ENCODE data around the gene OR2B6. TPM values are rescaled to one million over a fixed set of nuclear protein-coding genes. Genes with fewer than 3 reads are reported as not detected.

The OR2B6 gene
- total RNA-seq, 1 experiment from 2014 or later, result not detected

- TF ChIP-seq ZNF263 (CRISPR knock-in tag; IDR thresholded peaks at IDR 0.05; ENCODE audit: low read depth), result no peak
- TF ChIP-seq, protein P1, sequence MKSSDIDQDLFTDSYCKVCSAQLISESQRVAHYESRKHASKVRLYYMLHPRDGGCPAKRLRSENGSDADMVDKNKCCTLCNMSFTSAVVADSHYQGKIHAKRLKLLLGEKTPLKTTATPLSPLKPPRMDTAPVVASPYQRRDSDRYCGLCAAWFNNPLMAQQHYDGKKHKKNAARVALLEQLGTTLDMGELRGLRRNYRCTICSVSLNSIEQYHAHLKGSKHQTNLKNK (CRISPR knock-in tag; IDR thresholded peaks at IDR 0.05), result no peak
- no peak for TF ChIP-seq HMGA2 (CRISPR knock-in tag; IDR thresholded peaks at IDR 0.05)
- no peak for TF ChIP-seq OVOL2 (CRISPR knock-in tag; IDR thresholded peaks at IDR 0.05; ENCODE audit: borderline replicate concordance)
- TF ChIP-seq, protein P2, sequence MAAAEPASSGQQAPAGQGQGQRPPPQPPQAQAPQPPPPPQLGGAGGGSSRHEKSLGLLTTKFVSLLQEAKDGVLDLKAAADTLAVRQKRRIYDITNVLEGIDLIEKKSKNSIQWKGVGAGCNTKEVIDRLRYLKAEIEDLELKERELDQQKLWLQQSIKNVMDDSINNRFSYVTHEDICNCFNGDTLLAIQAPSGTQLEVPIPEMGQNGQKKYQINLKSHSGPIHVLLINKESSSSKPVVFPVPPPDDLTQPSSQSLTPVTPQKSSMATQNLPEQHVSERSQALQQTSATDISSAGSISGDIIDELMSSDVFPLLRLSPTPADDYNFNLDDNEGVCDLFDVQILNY (CRISPR knock-in tag; IDR thresholded peaks at IDR 0.05), result no peak
- no peak for TF ChIP-seq ZNF138 (CRISPR knock-in tag; conservative IDR thresholded peaks at IDR 0.05)
- TF ChIP-seq GABPB1 (CRISPR knock-in tag; IDR thresholded peaks at IDR 0.05), result no peak
Measured at GRCh38 chr6:28003059-28003458, 46.0 kb downstream of the OR2B6 start (continued).

GRCh38 chr6:28003661-28004060, 46.6 kb downstream of the OR2B6 start:
- no peak for DNase-seq (ENCODE audit: low spot score)
- ChIA-PET CTCF (no interaction called here), POLR2A (no interaction called here)
- no peaks in the 10 kb centered on the region for H3K9me3 Mint-ChIP-seq
- H3K36me3 Mint-ChIP-seq, result no peaks in the 10 kb centered on the region
- H3K4me3 Mint-ChIP-seq, result no peak overlapping the region
- no peaks in the 10 kb centered on the region for H3K27me3 Mint-ChIP-seq (ENCODE audit: low read depth)
- H3K4me1 Mint-ChIP-seq, result peaks cover 34% of the 10 kb centered on the region
- H3K27ac Mint-ChIP-seq, result no peak overlapping the region
- TF ChIP-seq JAZF1 (CRISPR knock-in tag; IDR thresholded peaks at IDR 0.05) (no peak), ESRRA (CRISPR knock-in tag; IDR thresholded peaks at IDR 0.05; ENCODE audit: borderline replicate concordance) (no peak), ZNF423 (CRISPR knock-in tag; IDR thresholded peaks at IDR 0.05) (no peak), MYBL2 (CRISPR knock-in tag; IDR thresholded peaks at IDR 0.05) (no peak)
- ATAC-seq, result no peak

GRCh38 chr6:28004350-28005151, 47.5 kb downstream of the OR2B6 start:
- no peak overlapping the region for H3K4me3 Mint-ChIP-seq
- TF ChIP-seq, protein P3, sequence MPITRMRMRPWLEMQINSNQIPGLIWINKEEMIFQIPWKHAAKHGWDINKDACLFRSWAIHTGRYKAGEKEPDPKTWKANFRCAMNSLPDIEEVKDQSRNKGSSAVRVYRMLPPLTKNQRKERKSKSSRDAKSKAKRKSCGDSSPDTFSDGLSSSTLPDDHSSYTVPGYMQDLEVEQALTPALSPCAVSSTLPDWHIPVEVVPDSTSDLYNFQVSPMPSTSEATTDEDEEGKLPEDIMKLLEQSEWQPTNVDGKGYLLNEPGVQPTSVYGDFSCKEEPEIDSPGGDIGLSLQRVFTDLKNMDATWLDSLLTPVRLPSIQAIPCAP (CRISPR knock-in tag; IDR thresholded peaks at IDR 0.05), result no peak
- TF ChIP-seq ZNF138 (CRISPR knock-in tag; conservative IDR thresholded peaks at IDR 0.05), result no peak
- no peak for TF ChIP-seq ATF1 (CRISPR knock-in tag; IDR thresholded peaks at IDR 0.05)
- no peak for TF ChIP-seq NFATC4 (CRISPR knock-in tag; IDR thresholded peaks at IDR 0.05)
- TF ChIP-seq ZNF396 (CRISPR knock-in tag; IDR thresholded peaks at IDR 0.05; ENCODE audit: borderline replicate concordance), result no peak
- TF ChIP-seq ZNF317 (CRISPR knock-in tag; IDR thresholded peaks at IDR 0.05; ENCODE audit: borderline replicate concordance, low read depth), result no peak
- no peak for TF ChIP-seq SP1 (CRISPR knock-in tag; conservative IDR thresholded peaks at IDR 0.05)
- TF ChIP-seq, protein P4, sequence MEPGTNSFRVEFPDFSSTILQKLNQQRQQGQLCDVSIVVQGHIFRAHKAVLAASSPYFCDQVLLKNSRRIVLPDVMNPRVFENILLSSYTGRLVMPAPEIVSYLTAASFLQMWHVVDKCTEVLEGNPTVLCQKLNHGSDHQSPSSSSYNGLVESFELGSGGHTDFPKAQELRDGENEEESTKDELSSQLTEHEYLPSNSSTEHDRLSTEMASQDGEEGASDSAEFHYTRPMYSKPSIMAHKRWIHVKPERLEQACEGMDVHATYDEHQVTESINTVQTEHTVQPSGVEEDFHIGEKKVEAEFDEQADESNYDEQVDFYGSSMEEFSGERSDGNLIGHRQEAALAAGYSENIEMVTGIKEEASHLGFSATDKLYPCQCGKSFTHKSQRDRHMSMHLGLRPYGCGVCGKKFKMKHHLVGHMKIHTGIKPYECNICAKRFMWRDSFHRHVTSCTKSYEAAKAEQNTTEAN (CRISPR knock-in tag; IDR thresholded peaks at IDR 0.05), result no peak
- TF ChIP-seq ZNF121 (CRISPR knock-in tag; IDR thresholded peaks at IDR 0.05), result no peak
- TF ChIP-seq ELF4 (CRISPR knock-in tag; IDR thresholded peaks at IDR 0.05; ENCODE audit: low read depth), result no peak
- TF ChIP-seq ZNF263 (CRISPR knock-in tag; IDR thresholded peaks at IDR 0.05; ENCODE audit: low read depth), result no peak
- no peaks in the 10 kb centered on the region for H3K36me3 Mint-ChIP-seq
- DNase-seq (ENCODE audit: low spot score), result no peak
- peak overlapping the region; percentile 63; the same call in 1 of the 2 replicates for H3K27ac Mint-ChIP-seq
- peaks cover 34% of the 10 kb centered on the region for H3K4me1 Mint-ChIP-seq
- no peaks in the 10 kb centered on the region for H3K9me3 Mint-ChIP-seq
- ATAC-seq, result no peak
- CTCF ChIA-PET, result no interaction called here
- no peaks in the 10 kb centered on the region for H3K27me3 Mint-ChIP-seq (ENCODE audit: low read depth)
- POLR2A ChIA-PET, result no interaction called here
